Ishikawa (cell line): Measurements from ENCODE around the gene LPP.

ENCODE experiments used
- EP300 ChIP-seq: IDR thresholded peaks from 2 replicates; pipeline ENCODE4 v1.6.1; 2012; ENCODE audit warnings: borderline replicate concordance
- NFIC ChIP-seq: IDR thresholded peaks from 2 replicates; pipeline ENCODE4 v1.6.1; 2012
- TAF1 ChIP-seq: IDR thresholded peaks from 2 replicates; pipeline ENCODE4 v1.6.1; 2012; ENCODE audit warnings: low read depth, mild to moderate bottlenecking
- TCF12 ChIP-seq: IDR thresholded peaks from 2 replicates; pipeline ENCODE4 v1.6.1; 2012; ENCODE audit warnings: low read depth

DNA sequence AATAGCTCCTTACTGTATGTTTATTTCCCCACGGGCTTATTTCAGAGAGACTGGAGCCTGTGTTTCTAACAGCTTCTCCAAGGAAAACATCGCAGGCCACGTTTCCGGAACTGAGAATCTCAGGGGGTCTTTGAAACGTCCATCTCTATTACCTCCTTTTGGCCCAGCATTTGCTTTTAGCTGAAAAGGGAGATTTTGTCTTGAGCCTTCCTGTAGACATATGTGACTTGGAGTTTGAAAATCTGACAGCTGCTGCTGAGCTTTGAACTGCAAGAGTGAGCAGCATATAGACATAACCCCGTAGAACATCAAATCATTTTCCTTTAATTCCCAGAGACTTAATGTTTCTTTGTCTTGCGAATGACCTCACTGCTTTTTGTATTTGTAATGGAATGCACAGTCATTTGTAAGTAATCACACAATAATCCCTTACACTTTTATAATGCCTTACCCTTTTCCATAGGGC is 54.6 kb downstream of the LPP start:
- no peak for TF ChIP-seq EP300
- no peak for TF ChIP-seq NFIC
- TF ChIP-seq TAF1 = no peak
- no peak for TF ChIP-seq TCF12
